ENCODE measurements around the gene NEAT1. TPM values are rescaled to one million over a fixed set of nuclear protein-coding genes. Genes with fewer than 3 reads are reported as not detected.
A peak's percentile ranks its signal among the peaks of the same experiment; 100 is the strongest.
"Not testable (repeated sequence)": the region's sequence is repeated elsewhere in the genome, so short reads cannot be mapped to it uniquely, and the experiment has no call there.

The NEAT1 gene
- polyA plus RNA-seq, 3 donors from 2014 or later = 0.26 to 5.9 (median 1.4) TPM

DNA sequence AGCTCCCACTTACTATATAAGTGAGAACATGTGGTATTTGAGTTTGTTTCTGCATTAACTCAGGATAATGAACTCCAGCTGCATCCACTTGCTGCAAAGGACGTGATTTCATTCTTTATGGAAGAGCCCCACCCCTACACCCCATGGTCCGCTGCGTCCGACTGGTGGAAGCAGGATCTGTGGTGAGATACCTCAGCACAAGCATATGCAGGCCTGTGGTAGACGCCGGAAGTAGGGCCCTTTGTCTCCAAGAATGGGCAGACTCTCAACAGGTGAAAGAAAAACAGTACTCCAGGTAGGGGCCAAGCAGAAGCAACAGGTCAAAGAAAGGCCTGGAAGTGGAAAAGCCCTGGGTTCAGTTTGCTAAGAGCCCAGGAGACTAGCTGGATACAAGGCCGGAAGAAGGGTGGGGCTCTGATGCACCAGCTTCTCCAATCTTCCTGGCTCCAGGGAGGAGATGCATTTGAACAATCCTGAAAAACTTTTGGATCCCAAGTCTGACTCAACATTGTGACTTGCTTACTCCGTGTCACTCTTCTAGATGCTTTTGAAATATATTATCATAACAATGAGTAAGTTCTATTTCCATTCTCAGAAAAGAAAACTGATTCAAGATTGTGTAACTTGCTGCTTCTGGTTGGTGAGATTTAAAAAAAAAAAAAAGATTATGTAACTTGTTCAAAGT, 30.4 kb downstream of the NEAT1 start:
- H3K27ac Mint-ChIP-seq = peak overlapping the region in 3 of 6 donors; percentile 33 to 50 (median 45)
- no peak for DNase-seq
- peaks cover 14 to 22% of the 10 kb centered on the region in 2 donors for H3K4me1 Mint-ChIP-seq

DNA sequence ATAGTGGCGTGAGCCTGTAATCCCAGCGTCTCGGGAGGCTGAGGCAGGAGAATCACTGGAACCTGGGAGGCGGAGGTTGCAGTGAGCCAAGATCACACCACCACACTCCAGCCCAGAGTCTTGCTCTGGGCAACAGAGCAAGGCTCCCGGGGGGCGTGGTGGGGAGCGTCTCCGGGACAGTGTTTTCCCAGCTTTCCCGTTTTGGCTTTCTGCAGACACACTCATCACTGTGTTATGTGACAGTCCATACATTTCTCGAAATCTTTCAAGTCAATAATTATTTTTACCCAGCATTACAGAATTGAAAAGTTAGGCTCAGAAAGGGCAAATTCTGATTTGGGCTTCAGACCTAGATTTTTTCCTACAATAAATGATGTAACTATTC, 31.7 kb downstream of the NEAT1 start:
- peaks cover 14 to 22% of the 10 kb centered on the region in 2 donors for H3K4me1 Mint-ChIP-seq
- H3K27me3 Mint-ChIP-seq (ENCODE audit: low read depth in 3 of 3) = peaks cover 0 to 6% (median 0%) of the 10 kb centered on the region in 3 donors
- peak overlapping the region in 5 of 6 donors; percentile 67 to 91 (median 77) for H3K27ac Mint-ChIP-seq
- no peaks in the 10 kb centered on the region for H3K9me3 Mint-ChIP-seq
- no peaks in the 10 kb centered on the region for H3K36me3 Mint-ChIP-seq
- peak overlapping the region; percentile 82 to 95 (median 87) for H3K4me3 Mint-ChIP-seq
- DNase-seq = no peak

More for the DNA sequence above, 30.4 kb downstream of the NEAT1 start:
- Mint-ChIP-seq H3K36me3 (no peaks in the 10 kb centered on the region), H3K9me3 (no peaks in the 10 kb centered on the region), H3K27me3 (ENCODE audit: low read depth in 3 of 3) (peaks cover 0 to 6% (median 1%) of the 10 kb centered on the region in 3 donors), H3K4me3 (no peak overlapping the region)

GRCh38 chr11:65454696-65455456, 32.3 kb downstream of the NEAT1 start:
- peaks cover 14 to 22% of the 10 kb centered on the region in 2 donors for H3K4me1 Mint-ChIP-seq
- DNase-seq = peak; percentile 71 to 75 (median 71)
- H3K27me3 Mint-ChIP-seq (ENCODE audit: low read depth in 3 of 3) = peaks cover 0 to 6% (median 0%) of the 10 kb centered on the region in 3 donors
- no peaks in the 10 kb centered on the region for H3K9me3 Mint-ChIP-seq
- H3K4me3 Mint-ChIP-seq = peak overlapping the region; percentile 82 to 95 (median 87)
- peak overlapping the region; percentile 67 to 91 (median 78) for H3K27ac Mint-ChIP-seq
- no peaks in the 10 kb centered on the region for H3K36me3 Mint-ChIP-seq

- DNase-seq = no peak
- Mint-ChIP-seq H3K27me3 (ENCODE audit: low read depth in 3 of 3) (peaks cover 0 to 6% (median 0%) of the 10 kb centered on the region in 3 donors), H3K4me1 (peaks cover 14 to 22% of the 10 kb centered on the region in 2 donors), H3K9me3 (no peaks in the 10 kb centered on the region), H3K36me3 (no peaks in the 10 kb centered on the region), H3K27ac (peak overlapping the region in 4 of 6 donors; percentile 49 to 71 (median 62)), H3K4me3 (peak overlapping the region in 4 of 5 donors; percentile 33 to 65 (median 48))
Observed at GRCh38 chr11:65456418-65456817, 33.8 kb downstream of the NEAT1 start.

DNA sequence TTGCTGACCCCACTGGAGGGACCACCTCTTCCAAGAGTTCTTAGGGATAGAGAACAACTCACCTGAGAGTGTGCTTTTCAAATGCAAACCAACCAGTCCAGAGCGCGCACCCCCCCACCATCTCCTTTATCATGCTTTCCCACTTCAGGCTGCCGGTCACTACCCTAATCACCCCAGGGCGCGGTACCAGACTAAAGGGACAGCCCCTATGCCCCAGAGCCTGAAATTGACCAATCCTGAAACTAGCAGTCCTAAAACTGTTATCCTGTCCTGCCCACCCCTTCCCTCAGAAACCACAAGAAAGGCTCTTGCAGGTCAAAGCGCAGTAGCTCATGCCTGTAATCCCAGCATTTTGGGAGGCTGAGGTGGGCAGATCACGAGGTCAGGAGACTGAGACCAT, 37.0 kb downstream of the NEAT1 start:
- Mint-ChIP-seq H3K36me3 (no peaks in the 10 kb centered on the region), H3K9me3 (no peaks in the 10 kb centered on the region), H3K4me3 (no peak overlapping the region), H3K27me3 (ENCODE audit: low read depth in 3 of 3) (peaks cover 0 to 6% (median 0%) of the 10 kb centered on the region in 3 donors), H3K27ac (no peak overlapping the region), H3K4me1 (peaks cover 13 to 19% of the 10 kb centered on the region in 2 donors)
- no peak for DNase-seq

- H3K9me3 Mint-ChIP-seq, H3K27ac Mint-ChIP-seq, H3K4me1 Mint-ChIP-seq: not testable (repeated sequence)
Observed at GRCh38 chr11:65465471-65465870, 42.9 kb downstream of the NEAT1 start.

GRCh38 chr11:65467306-65467705, 44.7 kb downstream of the NEAT1 start:
- not testable (repeated sequence) for H3K4me3 Mint-ChIP-seq; H3K36me3 Mint-ChIP-seq; H3K27ac Mint-ChIP-seq; DNase-seq; H3K27me3 Mint-ChIP-seq (ENCODE audit: low read depth in 3 of 3); H3K9me3 Mint-ChIP-seq
- H3K4me1 Mint-ChIP-seq = peaks cover 7 to 13% of the 10 kb centered on the region in 2 donors

More at GRCh38 chr11:65465471-65465870, 42.9 kb downstream of the NEAT1 start:
- H3K36me3 Mint-ChIP-seq; H3K4me3 Mint-ChIP-seq; DNase-seq; H3K27me3 Mint-ChIP-seq (ENCODE audit: low read depth in 3 of 3): not testable (repeated sequence)

GRCh38 chr11:65468874-65469333, 46.3 kb downstream of the NEAT1 start:
- Mint-ChIP-seq H3K4me1 (peaks cover 8 to 15% of the 10 kb centered on the region in 2 donors), H3K9me3 (no peaks in the 10 kb centered on the region), H3K4me3 (no peak overlapping the region), H3K27ac (peak overlapping the region in 1 of 6 donors; percentile 7), H3K27me3 (ENCODE audit: low read depth in 3 of 3) (peaks cover 0 to 9% (median 3%) of the 10 kb centered on the region in 3 donors), H3K36me3 (no peaks in the 10 kb centered on the region)
- peak; percentile 31 to 48 (median 46) for DNase-seq

GRCh38 chr11:65470433-65471049, 47.9 kb downstream of the NEAT1 start:
- H3K27ac Mint-ChIP-seq = peak overlapping the region; percentile 60 to 97 (median 88)
- no peaks in the 10 kb centered on the region for H3K36me3 Mint-ChIP-seq
- H3K4me1 Mint-ChIP-seq = peaks cover 8 to 15% of the 10 kb centered on the region in 2 donors
- H3K9me3 Mint-ChIP-seq = no peaks in the 10 kb centered on the region
- H3K27me3 Mint-ChIP-seq (ENCODE audit: low read depth in 3 of 3) = peaks cover 0 to 9% (median 3%) of the 10 kb centered on the region in 3 donors
- DNase-seq = no peak
- peak overlapping the region in 1 of 5 donors; percentile 7 for H3K4me3 Mint-ChIP-seq

GRCh38 chr11:65471447-65471891, 48.9 kb downstream of the NEAT1 start:
- H3K4me3 Mint-ChIP-seq = no peak overlapping the region

DNA sequence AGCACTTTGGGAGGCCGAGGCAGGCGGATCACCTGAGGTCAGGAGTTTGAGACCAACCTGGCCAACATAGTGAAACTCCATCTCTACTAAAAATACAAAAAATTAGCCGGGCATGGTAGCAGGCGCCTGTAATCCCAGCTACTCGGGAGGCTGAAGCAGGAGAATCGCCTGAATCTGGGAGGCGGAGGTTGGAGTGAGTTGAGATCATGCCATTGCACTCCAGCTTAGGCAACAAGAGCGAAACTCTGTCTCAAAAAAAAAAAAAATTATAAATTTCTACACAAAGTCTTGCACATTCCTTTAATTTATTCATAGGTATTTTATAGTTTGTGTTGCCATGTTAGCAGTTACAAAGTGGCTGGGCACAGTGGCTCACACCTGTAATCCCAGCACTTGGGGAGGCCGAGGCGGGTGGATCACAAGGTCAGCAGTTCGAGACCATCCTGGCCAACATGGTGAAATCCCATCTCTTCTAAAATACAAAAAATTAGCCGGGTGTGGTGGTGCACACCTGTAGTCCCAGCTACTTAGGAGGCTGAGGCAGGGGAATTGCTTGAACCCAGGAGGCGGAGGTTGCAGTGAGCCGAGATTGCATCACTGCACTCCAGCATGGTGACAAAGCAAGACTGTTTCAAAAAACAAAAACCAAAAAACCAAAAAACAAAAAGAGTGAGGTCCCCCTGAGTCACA, 50.1 kb downstream of the NEAT1 start:
- not testable (repeated sequence) for H3K9me3 Mint-ChIP-seq, H3K36me3 Mint-ChIP-seq, DNase-seq
- Mint-ChIP-seq H3K27me3 (ENCODE audit: low read depth in 3 of 3) (peaks cover 4 to 21% (median 10%) of the 10 kb centered on the region in 3 donors), H3K4me3 (peak overlapping the region in 1 of 5 donors; percentile 57), H3K27ac (peak overlapping the region; percentile 78 to 98 (median 96)), H3K4me1 (peaks cover 16 to 24% of the 10 kb centered on the region in 2 donors)

More at GRCh38 chr11:65471447-65471891, 48.9 kb downstream of the NEAT1 start:
- Mint-ChIP-seq H3K9me3 (no peaks in the 10 kb centered on the region), H3K4me1 (peaks cover 11 to 19% of the 10 kb centered on the region in 2 donors), H3K27me3 (ENCODE audit: low read depth in 3 of 3) (peaks cover 0 to 11% (median 7%) of the 10 kb centered on the region in 3 donors), H3K27ac (peak overlapping the region; percentile 78 to 98 (median 96)), H3K36me3 (no peaks in the 10 kb centered on the region)
- no peak for DNase-seq

DNA sequence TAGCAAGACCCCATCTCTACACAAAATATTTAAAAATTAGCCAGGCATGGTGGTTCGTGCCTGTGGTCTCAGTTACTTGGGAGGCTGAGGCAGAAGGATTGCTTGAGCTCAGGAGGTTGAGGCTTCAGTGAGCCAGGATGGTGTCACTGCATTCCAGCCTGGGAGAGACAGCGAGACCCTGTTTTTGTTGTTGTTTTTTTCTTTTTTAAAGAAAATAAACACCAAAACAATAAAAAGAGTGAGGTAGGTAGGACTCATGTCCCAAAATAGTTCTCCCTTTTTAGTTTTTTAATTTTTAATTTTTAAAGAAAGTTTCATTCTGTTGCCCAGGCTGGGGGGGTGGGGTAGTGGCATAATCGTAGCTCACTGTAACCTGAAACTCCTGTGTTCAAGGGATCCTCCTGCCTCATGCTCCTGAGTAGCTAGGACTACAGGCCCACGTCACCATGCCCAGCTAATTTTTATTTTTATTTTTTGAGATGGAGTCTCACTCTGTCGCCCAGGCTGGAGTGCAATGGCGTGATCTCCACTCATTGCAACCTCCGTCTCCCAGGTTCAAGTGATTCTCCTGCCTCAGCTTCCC, 50.8 kb downstream of the NEAT1 start:
- Mint-ChIP-seq H3K36me3 (no peaks in the 10 kb centered on the region), H3K27ac (peak overlapping the region in 1 of 6 donors; percentile 97), H3K4me1 (peaks cover 16 to 28% of the 10 kb centered on the region in 2 donors), H3K27me3 (ENCODE audit: low read depth in 3 of 3) (peaks cover 4 to 22% (median 10%) of the 10 kb centered on the region in 3 donors), H3K9me3 (no peaks in the 10 kb centered on the region), H3K4me3 (no peak overlapping the region)
- no peak for DNase-seq

Measured in immature natural killer cell (primary cell).